ENCODE results near the gene RXRG. TPM values are rescaled to one million over a fixed set of nuclear protein-coding genes. Genes with fewer than 3 reads are reported as not detected.

Gene RXRG
- total RNA-seq, 1 donor from 2014 or later = not detected

DNA sequence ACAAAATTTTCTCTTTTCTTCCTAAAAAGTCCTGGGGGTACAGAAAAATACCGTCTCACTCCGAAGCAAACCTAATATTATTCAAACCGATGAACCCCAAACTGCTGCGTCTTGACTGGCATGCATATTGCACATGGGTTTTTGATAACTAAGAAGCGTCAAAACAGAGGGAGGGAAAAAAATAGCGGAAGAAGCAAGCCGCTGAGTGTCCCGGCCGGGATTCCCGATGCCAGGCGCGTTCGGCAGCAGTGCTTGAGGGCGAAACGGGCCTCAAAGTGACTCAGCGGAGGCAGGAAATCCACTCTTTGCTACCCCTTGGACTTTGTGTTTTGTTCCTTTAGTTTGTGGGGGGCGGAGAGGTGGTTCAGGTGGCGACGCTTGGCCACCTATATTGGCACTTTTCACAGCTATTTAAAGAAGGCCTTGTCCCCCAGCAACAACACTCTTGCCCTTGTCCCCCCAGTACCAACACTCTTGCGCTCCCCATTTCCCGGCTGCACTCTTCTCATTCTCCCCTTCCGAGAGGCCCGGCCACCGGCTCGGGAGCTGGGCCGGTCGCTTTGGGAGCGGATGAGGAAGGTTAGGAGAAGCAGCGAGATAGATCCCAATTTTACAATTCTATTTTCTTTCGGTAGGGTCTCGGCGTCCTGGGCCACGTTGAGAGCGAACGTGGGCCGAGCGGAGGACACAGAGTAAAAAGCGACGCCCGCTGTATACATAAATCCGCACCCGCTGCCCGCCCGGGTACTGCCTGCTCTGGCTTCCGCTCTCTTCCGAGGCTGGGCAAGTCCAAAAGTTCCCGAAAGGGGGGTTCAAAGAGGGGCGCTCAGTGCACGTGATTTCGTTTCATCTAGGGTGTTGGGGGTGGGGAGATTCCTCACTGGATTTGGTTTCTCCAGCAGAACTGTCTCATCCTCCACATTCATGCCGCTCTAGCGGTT, 90.9 kb downstream of the RXRG start:
- no peak overlapping the region for H3K27ac ChIP-seq (ENCODE audit: low read depth, low read length)
- peaks cover 2% of the 10 kb centered on the region for H3K9me3 ChIP-seq (ENCODE audit: insufficient read depth, low read depth, low read length)
- no peaks in the 10 kb centered on the region for H3K79me2 ChIP-seq (ENCODE audit: insufficient read depth, low read length)
- H4K20me1 ChIP-seq (ENCODE audit: insufficient read depth, low read length) = no peaks in the 10 kb centered on the region
- peak overlapping the region; percentile 57 for H3K4me3 Mint-ChIP-seq (ENCODE audit: unreplicated experiment)
- H3K27me3 ChIP-seq (ENCODE audit: insufficient read depth, low read length) = peaks cover 87% of the 10 kb centered on the region
- peaks cover 8% of the 10 kb centered on the region for H3K9me3 Mint-ChIP-seq (ENCODE audit: unreplicated experiment)
- DNase-seq (ENCODE audit: low read depth) = no peak
- H3K27ac Mint-ChIP-seq (ENCODE audit: unreplicated experiment) = peak overlapping the region; percentile 53
- no peaks in the 10 kb centered on the region for H3K36me3 Mint-ChIP-seq (ENCODE audit: low read depth, unreplicated experiment)
- no peaks in the 10 kb centered on the region for H3K36me3 ChIP-seq (ENCODE audit: insufficient read depth, low read length)
- no peaks in the 10 kb centered on the region for H3K4me1 ChIP-seq (ENCODE audit: insufficient read depth, low read length)
- no peak overlapping the region for H3K9ac ChIP-seq (ENCODE audit: low read length)
- H3K4me3 ChIP-seq (ENCODE audit: insufficient read depth, low read depth, low read length) = no peak overlapping the region
- peaks cover 88% of the 10 kb centered on the region for H3K27me3 Mint-ChIP-seq (ENCODE audit: low read depth, unreplicated experiment)
- H3K4me1 Mint-ChIP-seq (ENCODE audit: low read depth, unreplicated experiment) = peaks cover 8% of the 10 kb centered on the region
- TF ChIP-seq, protein P1, sequence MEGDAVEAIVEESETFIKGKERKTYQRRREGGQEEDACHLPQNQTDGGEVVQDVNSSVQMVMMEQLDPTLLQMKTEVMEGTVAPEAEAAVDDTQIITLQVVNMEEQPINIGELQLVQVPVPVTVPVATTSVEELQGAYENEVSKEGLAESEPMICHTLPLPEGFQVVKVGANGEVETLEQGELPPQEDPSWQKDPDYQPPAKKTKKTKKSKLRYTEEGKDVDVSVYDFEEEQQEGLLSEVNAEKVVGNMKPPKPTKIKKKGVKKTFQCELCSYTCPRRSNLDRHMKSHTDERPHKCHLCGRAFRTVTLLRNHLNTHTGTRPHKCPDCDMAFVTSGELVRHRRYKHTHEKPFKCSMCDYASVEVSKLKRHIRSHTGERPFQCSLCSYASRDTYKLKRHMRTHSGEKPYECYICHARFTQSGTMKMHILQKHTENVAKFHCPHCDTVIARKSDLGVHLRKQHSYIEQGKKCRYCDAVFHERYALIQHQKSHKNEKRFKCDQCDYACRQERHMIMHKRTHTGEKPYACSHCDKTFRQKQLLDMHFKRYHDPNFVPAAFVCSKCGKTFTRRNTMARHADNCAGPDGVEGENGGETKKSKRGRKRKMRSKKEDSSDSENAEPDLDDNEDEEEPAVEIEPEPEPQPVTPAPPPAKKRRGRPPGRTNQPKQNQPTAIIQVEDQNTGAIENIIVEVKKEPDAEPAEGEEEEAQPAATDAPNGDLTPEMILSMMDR (IDR thresholded peaks at IDR 0.05; ENCODE audit: insufficient read depth, low read depth, low read length) = no peak
- TF ChIP-seq EZH2 (IDR thresholded peaks at IDR 0.05; ENCODE audit: insufficient read depth, low read length) = peak; percentile 86
- H2AFZ ChIP-seq (ENCODE audit: low read depth, low read length) = no peak overlapping the region
- no peak for FAIRE-seq
- H3K4me2 ChIP-seq (ENCODE audit: low read length) = no peak overlapping the region

DNA sequence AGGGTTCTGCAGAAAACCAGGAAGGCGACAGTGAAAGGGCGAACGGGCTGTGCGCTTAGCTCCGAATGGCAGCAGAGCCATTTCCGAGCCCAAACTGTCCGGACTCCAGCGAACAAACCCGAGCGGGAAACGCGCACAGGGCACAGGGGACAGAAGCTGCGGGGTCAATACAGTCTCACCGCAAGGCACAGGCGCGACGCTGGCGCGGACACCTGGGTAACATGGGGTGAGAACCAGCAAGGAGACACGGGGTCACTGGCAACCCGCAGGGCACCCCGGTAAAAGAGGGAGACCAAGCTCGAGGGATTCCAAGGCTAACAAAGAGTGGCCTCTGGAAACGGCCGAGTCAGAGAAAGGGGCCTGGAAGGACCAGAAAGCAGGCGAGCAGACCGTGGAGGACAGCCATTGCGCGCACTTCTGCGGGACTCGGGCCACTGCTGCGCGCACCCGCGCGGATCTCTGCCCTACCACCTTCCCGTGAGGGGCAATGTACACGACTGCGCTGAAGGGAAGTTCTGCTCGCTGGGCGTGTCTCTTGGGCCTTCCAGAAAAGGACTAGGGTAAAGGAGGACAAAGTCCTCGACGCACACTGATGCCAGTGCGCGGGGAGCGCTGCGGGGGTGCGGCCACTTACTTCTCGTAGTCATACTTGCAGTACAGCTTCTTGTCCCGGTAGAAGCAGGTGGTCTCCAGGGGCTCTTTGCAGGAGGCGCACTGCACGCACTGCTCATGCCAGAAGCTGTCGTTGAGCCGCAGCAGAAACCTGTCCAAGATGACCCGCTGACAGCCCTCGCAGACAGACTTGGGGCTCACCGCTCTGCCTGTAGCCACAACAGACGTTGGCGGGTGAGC, 92.3 kb downstream of the RXRG start:
- H3K9ac ChIP-seq (ENCODE audit: low read length) = no peak overlapping the region
- peak; percentile 64 for TF ChIP-seq EZH2 (IDR thresholded peaks at IDR 0.05; ENCODE audit: insufficient read depth, low read length)
- TF ChIP-seq, protein P1 (IDR thresholded peaks at IDR 0.05; ENCODE audit: insufficient read depth, low read depth, low read length) = no peak
- peaks cover 8% of the 10 kb centered on the region for H3K4me1 Mint-ChIP-seq (ENCODE audit: low read depth, unreplicated experiment)
- no peak overlapping the region for H2AFZ ChIP-seq (ENCODE audit: low read depth, low read length)
- H3K36me3 Mint-ChIP-seq (ENCODE audit: low read depth, unreplicated experiment) = no peaks in the 10 kb centered on the region
- DNase-seq (ENCODE audit: low read depth) (no peak), FAIRE-seq (no peak)
- no peak overlapping the region for H3K27ac ChIP-seq (ENCODE audit: low read depth, low read length)
- H3K4me2 ChIP-seq (ENCODE audit: low read length) = no peak overlapping the region
- H3K27ac Mint-ChIP-seq (ENCODE audit: unreplicated experiment) = no peak overlapping the region
- no peaks in the 10 kb centered on the region for H3K36me3 ChIP-seq (ENCODE audit: insufficient read depth, low read length)
- H3K79me2 ChIP-seq (ENCODE audit: insufficient read depth, low read length) = no peaks in the 10 kb centered on the region
- H4K20me1 ChIP-seq (ENCODE audit: insufficient read depth, low read length) = no peaks in the 10 kb centered on the region
- H3K4me3 ChIP-seq (ENCODE audit: insufficient read depth, low read depth, low read length) = no peak overlapping the region
- H3K9me3 Mint-ChIP-seq (ENCODE audit: unreplicated experiment) = peaks cover 8% of the 10 kb centered on the region
- no peaks in the 10 kb centered on the region for H3K4me1 ChIP-seq (ENCODE audit: insufficient read depth, low read length)
- H3K9me3 ChIP-seq (ENCODE audit: insufficient read depth, low read depth, low read length) = peaks cover 2% of the 10 kb centered on the region
- H3K27me3 Mint-ChIP-seq (ENCODE audit: low read depth, unreplicated experiment) = peaks cover 85% of the 10 kb centered on the region
- H3K4me3 Mint-ChIP-seq (ENCODE audit: unreplicated experiment) = peak overlapping the region; percentile 68
- H3K27me3 ChIP-seq (ENCODE audit: insufficient read depth, low read length) = peaks cover 80% of the 10 kb centered on the region
